SK-N-SH (cell line): ENCODE measurements around the gene ARL17B.
"Not testable (repeated sequence)": the region's sequence is repeated elsewhere in the genome, so short reads cannot be mapped to it uniquely, and the experiment has no call there.

ENCODE experiments used
- CTCF ChIP-seq: fragments of 200-600 bp; sonication (generic); IDR thresholded peaks from 2 replicates; pipeline ENCODE4 v1.6.1; 2017; ENCODE audit warnings: antibody characterized with exemption, mild to moderate bottlenecking, moderate library complexity
- ELF1 ChIP-seq: IDR thresholded peaks from 2 replicates; pipeline ENCODE4 v1.4.0; 2012
- MAX ChIP-seq: IDR thresholded peaks from 2 replicates; pipeline ENCODE4 v1.4.0; 2012; ENCODE audit warnings: low read depth
- RCOR1 ChIP-seq: fragments of 150-350 bp; IDR thresholded peaks from 2 replicates; pipeline ENCODE4 v1.6.1; 2017; ENCODE audit warnings: antibody characterized with exemption, low read length
- REST ChIP-seq: IDR thresholded peaks from 2 replicates; pipeline ENCODE4 v1.6.1; 2012; ENCODE audit warnings: mild to moderate bottlenecking, low read depth, low read length, moderate library complexity

- not testable (repeated sequence) for TF ChIP-seq CTCF, REST, RCOR1, MAX, ELF1
Observed at GRCh38 chr17:46342131-46342530, 19.4 kb downstream of the ARL17B start.
